ENCODE measurements around the gene ACAA1. TPM values are rescaled to one million over a fixed set of nuclear protein-coding genes. Genes with fewer than 3 reads are reported as not detected.
A peak's percentile ranks its signal among the peaks of the same experiment; 100 is the strongest.

ACAA1 gene
- total RNA-seq, 4 donors from 2014 or later: 123 to 278 (median 204) TPM

GRCh38 chr3:38131621-38132369 lies 5.1 kb downstream of the ACAA1 start:
- H3K4me1 ChIP-seq: peaks cover 23 to 53% (median 34%) of the 10 kb centered on the region in 4 donors
- no peaks in the 10 kb centered on the region for H3K27me3 ChIP-seq
- peaks cover 0 to 37% (median 16%) of the 10 kb centered on the region in 4 donors for H3K36me3 ChIP-seq
- H3K27ac ChIP-seq: no peak overlapping the region
- in situ Hi-C loops (cut with MboI; ENCODE audit: low pct_ligation_motif_present in 1 of 4, low pct_unique_long_range_greater_than_20kb in 1 of 4, low sequenced_read_pairs in 3 of 4) (loop anchor here in 2 of 4 donors (25.0 kb wide), 2 partner anchors 331 to 356 kb away; partner anchors contain the start of genes ACVR2B (in 1 of the 2) and EXOG (in 1 of the 2)), intact Hi-C loops (cut with DNase I; ENCODE audit: low total_unique reads) (no loop called here)
- DNase-seq: peak; percentile 31
- 82% methylated on average over 6 of the region's 6 CpGs; no CpG with 5 or more reads in 1 of the 2 donors for WGBS, 2 donors (ENCODE audit: low coverage in 1 of 2)
- H3K9me3 ChIP-seq: no peaks in the 10 kb centered on the region
- no peak overlapping the region for H3K4me3 ChIP-seq
- no peak for TF ChIP-seq EP300 (IDR thresholded peaks at IDR 0.05; ENCODE audit: low read depth)
- TF ChIP-seq POLR2AphosphoS5 (IDR thresholded peaks at IDR 0.05): no peak
- TF ChIP-seq POLR2A (IDR thresholded peaks at IDR 0.05): no peak
- no peak for TF ChIP-seq CTCF (IDR thresholded peaks at IDR 0.05)

- DNase-seq: peak; percentile 48
- WGBS, 2 donors (ENCODE audit: low coverage in 1 of 2): 56% methylated on average over 3 of the region's 3 CpGs; no CpG with 5 or more reads in 1 of the 2 donors
- TF ChIP-seq POLR2AphosphoS5 (IDR thresholded peaks at IDR 0.05) (peak in 2 of 3 donors; percentile 30 to 51), EP300 (IDR thresholded peaks at IDR 0.05; ENCODE audit: low read depth) (no peak), CTCF (IDR thresholded peaks at IDR 0.05) (no peak)
- in situ Hi-C loops (cut with MboI; ENCODE audit: low pct_ligation_motif_present in 1 of 4, low pct_unique_long_range_greater_than_20kb in 1 of 4, low sequenced_read_pairs in 3 of 4): loop anchor here in 2 of 4 donors (25.0 kb wide), 2 partner anchors 332 to 357 kb away; partner anchors contain the start of genes ACVR2B (in 1 of the 2) and EXOG (in 1 of the 2)
- Histone ChIP-seq H3K4me3 (no peak overlapping the region), H3K9me3 (no peaks in the 10 kb centered on the region), H3K27me3 (no peaks in the 10 kb centered on the region), H3K36me3 (peaks cover 0 to 49% (median 21%) of the 10 kb centered on the region in 4 donors), H3K4me1 (peaks cover 21 to 47% (median 28%) of the 10 kb centered on the region in 4 donors), H3K27ac (peak overlapping the region in 3 of 4 donors; percentile 10 to 56 (median 30))
- intact Hi-C loops (cut with DNase I; ENCODE audit: low total_unique reads): no loop called here
These were observed 6.3 kb downstream of the ACAA1 start for GRCh38 chr3:38130631-38131065.

- no peaks in the 10 kb centered on the region for H3K9me3 ChIP-seq
- DNase-seq: peak; percentile 5
- intact Hi-C loops (cut with DNase I; ENCODE audit: low total_unique reads): no loop called here
- in situ Hi-C loops (cut with MboI; ENCODE audit: low pct_ligation_motif_present in 1 of 4, low pct_unique_long_range_greater_than_20kb in 1 of 4, low sequenced_read_pairs in 3 of 4): loop anchor here in 2 of 4 donors (25.0 kb wide), 2 partner anchors 333 to 358 kb away; partner anchors contain the start of genes ACVR2B (in 1 of the 2) and EXOG (in 1 of the 2)
- H3K36me3 ChIP-seq: peaks cover 0 to 56% (median 26%) of the 10 kb centered on the region in 4 donors
- no peaks in the 10 kb centered on the region for H3K27me3 ChIP-seq
- TF ChIP-seq EP300 (IDR thresholded peaks at IDR 0.05; ENCODE audit: low read depth): no peak
- TF ChIP-seq CTCF (IDR thresholded peaks at IDR 0.05): no peak
- no peak overlapping the region for H3K27ac ChIP-seq
- whole genome bisulfite sequencing, 2 donors (ENCODE audit: low coverage in 1 of 2): 96 to 100% methylated on average over 2 to 5 of the region's 5 CpGs
- H3K4me3 ChIP-seq: no peak overlapping the region
- H3K4me1 ChIP-seq: peaks cover 7 to 31% (median 12%) of the 10 kb centered on the region in 4 donors
These were observed 7.9 kb downstream of the ACAA1 start for GRCh38 chr3:38129058-38129457.

- H3K4me1 ChIP-seq: peaks cover under 1 to 23% (median 5%) of the 10 kb centered on the region in 4 donors
- no peak overlapping the region for H3K4me3 ChIP-seq
- H3K27me3 ChIP-seq: no peaks in the 10 kb centered on the region
- H3K27ac ChIP-seq: no peak overlapping the region
- peaks cover 0 to 63% (median 27%) of the 10 kb centered on the region in 4 donors for H3K36me3 ChIP-seq
- WGBS, 2 donors (ENCODE audit: low coverage in 1 of 2): 86 to 95% methylated on average over 1 of the region's 1 CpG
- TF ChIP-seq EP300 (IDR thresholded peaks at IDR 0.05; ENCODE audit: low read depth) (no peak), CTCF (IDR thresholded peaks at IDR 0.05) (no peak), POLR2A (IDR thresholded peaks at IDR 0.05) (no peak), POLR2AphosphoS5 (IDR thresholded peaks at IDR 0.05) (no peak)
- in situ Hi-C loops (cut with MboI; ENCODE audit: low pct_ligation_motif_present in 1 of 4, low pct_unique_long_range_greater_than_20kb in 1 of 4, low sequenced_read_pairs in 3 of 4) (loop anchor here in 2 of 4 donors (25.0 kb wide), 2 partner anchors 334 to 359 kb away; partner anchors contain the start of genes ACVR2B (in 1 of the 2) and EXOG (in 1 of the 2)), intact Hi-C loops (cut with DNase I; ENCODE audit: low total_unique reads) (no loop called here)
- H3K9me3 ChIP-seq: no peaks in the 10 kb centered on the region
- no peak for DNase-seq
These were observed 8.6 kb downstream of the ACAA1 start for GRCh38 chr3:38128303-38128655.

All from transverse colon (tissue), 4 donors.